AG09319 (cell line): ENCODE results near the gene TRAPPC2B.

ENCODE experiments used
- DNase-seq: peaks from one replicate; pipeline ENCODE4 v3.0.0-alpha.2; 2010; ENCODE audit warnings: low read depth; ENCODE audit errors: extremely low read depth
- TF ChIP-seq, protein P1 (sequence below): IDR thresholded peaks from 2 replicates; pipeline ENCODE4 v1.5.1; 2011; ENCODE audit warnings: low read depth, mild to moderate bottlenecking, inconsistent platforms, low read length, moderate library complexity

The TRAPPC2B gene

DNA sequence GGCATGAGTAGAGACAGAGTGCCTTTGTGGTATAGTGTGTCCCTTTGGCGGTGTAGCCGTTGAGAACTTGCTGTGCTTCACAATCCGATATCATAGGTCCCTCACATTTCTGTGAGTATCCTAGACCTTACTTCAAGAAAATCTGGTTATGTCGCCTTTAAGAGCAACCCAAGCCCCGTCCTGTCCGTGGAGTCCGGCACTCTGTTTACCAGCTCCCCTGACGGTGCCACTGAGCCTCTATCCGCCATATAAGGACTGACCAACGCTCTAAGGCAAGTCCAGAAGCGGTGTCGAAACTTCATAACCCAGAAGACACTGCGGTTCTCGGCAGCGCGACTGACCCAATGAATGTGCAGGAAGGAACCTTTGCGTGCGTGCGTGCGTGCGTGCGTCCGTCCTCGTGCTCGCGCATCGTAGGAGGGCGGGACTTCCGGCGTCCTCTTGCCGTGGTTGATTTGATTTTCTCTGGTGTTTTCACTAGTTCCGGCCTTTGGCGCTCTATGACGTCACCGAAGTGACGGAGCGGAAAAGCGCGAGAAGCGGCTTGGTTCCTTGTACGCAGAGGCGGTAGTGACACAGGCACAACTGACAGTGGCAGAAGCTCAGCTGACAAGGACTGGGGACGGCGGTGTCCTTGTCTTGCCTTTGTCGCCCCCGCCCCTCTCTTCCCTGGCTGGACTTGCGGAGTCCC lies at the start of gene TRAPPC2B, which contains the start of gene ZNF547:
Gene TRAPPC2B, plus strand, starts transcription at position 555 of the 691 bp plus-strand sequence. CDS start 1,283 bp downstream, outside the sequence.
Gene ZNF547, plus strand, starts transcription at position 555 of the 691 bp plus-strand sequence. CDS start 5,005 bp downstream, outside the sequence.
- peak; percentile 99 for DNase-seq
- TF ChIP-seq, protein P1, sequence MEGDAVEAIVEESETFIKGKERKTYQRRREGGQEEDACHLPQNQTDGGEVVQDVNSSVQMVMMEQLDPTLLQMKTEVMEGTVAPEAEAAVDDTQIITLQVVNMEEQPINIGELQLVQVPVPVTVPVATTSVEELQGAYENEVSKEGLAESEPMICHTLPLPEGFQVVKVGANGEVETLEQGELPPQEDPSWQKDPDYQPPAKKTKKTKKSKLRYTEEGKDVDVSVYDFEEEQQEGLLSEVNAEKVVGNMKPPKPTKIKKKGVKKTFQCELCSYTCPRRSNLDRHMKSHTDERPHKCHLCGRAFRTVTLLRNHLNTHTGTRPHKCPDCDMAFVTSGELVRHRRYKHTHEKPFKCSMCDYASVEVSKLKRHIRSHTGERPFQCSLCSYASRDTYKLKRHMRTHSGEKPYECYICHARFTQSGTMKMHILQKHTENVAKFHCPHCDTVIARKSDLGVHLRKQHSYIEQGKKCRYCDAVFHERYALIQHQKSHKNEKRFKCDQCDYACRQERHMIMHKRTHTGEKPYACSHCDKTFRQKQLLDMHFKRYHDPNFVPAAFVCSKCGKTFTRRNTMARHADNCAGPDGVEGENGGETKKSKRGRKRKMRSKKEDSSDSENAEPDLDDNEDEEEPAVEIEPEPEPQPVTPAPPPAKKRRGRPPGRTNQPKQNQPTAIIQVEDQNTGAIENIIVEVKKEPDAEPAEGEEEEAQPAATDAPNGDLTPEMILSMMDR, result no peak

DNA sequence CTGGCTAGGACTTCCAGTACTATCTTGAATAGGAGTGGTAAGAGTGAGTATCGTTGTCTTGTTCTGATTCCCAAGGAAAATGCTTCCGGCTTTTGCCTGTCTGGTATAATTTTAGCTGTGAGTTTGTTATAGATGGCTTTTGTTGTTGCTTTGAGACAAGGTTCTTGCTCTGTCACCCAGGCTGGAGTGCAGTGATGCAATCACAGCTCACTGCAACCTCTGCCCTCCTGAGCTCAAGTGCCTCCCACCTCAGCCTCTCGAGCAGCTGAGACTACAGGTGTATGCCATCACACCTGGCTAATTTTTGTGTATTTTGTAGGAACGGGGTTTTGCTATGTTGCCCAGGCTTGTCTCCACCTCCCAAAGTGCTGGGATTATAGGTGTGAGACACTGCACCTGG lies 49.2 kb upstream of the TRAPPC2B start:
- TF ChIP-seq, protein P1, result no peak
- no peak for DNase-seq

DNA sequence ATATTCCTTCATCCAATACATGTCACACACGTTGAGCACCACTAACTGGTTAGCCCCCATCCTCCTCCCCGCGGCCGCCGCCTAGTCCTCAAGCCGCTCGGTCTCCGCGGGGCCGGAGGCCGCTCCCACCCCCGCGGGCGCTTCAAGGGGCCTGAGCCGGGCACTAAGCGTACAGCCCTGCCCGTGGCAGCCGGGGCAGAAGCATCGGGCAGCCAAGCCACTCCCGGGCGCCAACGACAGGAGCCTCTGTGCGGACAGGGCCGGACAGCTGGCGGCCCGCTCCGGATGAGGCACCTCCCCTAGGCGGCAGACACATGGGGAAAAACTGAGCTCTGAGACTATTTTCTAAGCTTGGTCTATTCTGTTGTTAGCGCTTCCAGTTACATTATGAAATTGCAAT lies 45.8 kb upstream of the TRAPPC2B start:
- TF ChIP-seq, protein P1, result no peak
- DNase-seq, result no peak

DNA sequence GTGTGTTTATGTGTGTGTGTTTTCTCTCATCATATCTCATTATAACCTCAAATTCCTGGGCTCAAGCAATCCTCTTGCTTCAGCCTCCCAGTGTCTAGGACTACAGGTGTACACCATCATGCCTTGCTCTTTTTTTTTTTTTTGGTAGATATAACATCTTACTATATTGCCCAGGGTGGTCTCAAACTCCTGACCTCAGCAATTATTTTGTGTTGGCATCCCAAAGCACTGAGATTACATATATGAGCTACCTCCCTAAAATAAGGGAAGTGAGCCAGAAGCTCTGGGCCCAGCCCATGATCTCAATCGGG lies 43.5 kb upstream of the TRAPPC2B start:
- TF ChIP-seq, protein P1, result no peak
- no peak for DNase-seq

DNA sequence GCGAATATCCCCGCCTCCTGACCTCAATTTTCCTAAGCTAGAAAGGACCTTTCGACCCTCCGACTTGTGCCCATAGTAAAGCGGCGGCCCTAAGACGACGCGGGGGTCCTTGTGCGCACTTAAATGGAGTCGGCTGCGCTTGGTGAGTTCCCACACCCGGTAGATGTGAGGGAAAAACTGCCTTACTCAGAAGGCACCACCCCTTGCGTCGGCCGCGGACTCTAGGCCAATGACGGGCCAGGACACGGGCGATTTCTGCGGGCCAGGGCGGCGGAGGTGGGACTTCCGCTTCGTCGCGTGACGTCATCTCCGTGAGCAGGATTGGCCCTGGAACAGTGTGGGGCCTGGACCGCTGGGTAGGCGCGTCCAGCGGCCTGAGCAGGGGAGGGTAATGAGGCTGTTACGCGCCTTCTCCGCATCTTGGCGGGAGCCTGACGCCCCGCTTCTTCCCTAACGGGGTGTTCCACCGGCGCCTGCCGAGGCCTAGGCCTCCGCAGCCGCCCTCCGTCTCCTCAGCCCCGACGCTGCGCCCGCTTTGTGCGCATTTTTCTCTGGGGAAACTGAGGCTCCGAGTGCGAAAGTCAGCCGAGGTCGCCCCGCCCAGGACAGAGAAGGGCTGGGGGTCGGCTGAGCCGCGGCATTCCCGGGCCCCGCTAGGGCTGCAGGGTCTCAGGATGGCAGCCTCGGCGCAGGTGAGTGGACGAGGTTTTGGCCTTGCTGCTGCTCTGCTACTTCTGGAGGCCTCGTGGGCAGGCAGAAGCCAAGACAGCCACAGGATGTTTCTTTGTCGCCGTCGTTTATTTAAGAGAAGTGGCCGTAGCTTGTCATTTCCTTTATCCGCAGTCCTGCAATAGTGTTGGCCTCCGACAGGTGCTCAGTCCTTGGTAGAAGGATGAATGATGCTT lies 42.9 kb upstream of the TRAPPC2B start, which contains the start of gene ZNF543:
Gene ZNF543, plus strand, starts transcription at position 293 of the 905 bp plus-strand sequence. Its CDS starts 382 bp downstream, at position 675.
- peak; percentile 85 for DNase-seq
- TF ChIP-seq, protein P1, result no peak; the same call in 1 of the 2 replicates

DNA sequence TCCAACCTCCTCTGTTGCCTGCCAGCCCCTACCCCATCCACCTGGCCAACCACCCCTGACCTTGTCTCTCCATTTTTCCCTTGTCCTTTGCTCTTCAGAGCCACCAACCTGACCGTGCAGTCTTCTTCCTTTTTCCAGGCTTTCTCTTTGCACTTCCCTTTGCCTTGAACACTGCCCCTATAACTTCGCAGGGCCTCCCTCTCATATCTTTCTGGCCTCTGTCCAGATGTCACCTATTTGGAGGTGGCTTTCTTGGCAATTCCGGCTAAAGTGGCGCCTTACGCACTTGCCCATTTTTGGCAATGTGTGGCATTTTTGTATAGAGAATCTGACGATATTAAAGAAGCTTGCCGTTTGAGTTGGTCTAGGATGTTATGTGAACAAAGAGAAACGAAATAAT lies 42.2 kb upstream of the TRAPPC2B start:
- TF ChIP-seq, protein P1, result no peak

DNA sequence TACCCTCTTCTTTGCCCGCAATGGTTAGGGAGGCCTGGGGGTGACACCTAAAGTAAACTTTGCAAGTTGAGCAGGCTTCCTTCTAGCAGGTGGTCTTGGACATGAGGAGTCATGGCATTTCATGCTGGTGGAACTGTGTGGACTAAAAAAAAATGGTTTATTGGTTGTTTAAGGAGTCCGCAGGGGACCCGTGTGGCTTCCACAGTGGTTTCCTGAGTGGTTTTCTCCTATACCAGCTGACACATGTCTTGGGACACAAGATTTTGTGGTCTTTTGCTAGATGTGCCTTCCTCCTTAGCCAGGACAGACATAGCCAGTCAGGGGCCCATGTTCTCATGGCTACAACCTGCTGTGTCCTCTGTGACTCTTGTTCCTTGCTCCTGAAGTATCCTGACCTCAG lies 41.6 kb upstream of the TRAPPC2B start:
- no peak for DNase-seq
- TF ChIP-seq, protein P1, result no peak

More for the DNA sequence above, 42.2 kb upstream of the TRAPPC2B start:
- DNase-seq, result no peak
